Right kidney (tissue), 9 donors: Measurements from ENCODE around the gene PRND.
"Not testable (repeated sequence)": the region's sequence is repeated elsewhere in the genome, so short reads cannot be mapped to it uniquely, and the experiment has no call there.

ENCODE experiments used
- DNase-seq: peaks from one replicate; pipeline ENCODE4 v3.0.0-alpha.2; 2016
- long read RNA-seq, 8 donors: transcript quantifications; one replicate each; lab custom pipeline, GENCODE V29; 2026

Gene PRND, protein sequence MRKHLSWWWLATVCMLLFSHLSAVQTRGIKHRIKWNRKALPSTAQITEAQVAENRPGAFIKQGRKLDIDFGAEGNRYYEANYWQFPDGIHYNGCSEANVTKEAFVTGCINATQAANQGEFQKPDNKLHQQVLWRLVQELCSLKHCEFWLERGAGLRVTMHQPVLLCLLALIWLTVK
- long read RNA-seq, donor 1: 0 reads
- long read RNA-seq, donor 2, partial matches to known transcripts: 0 of 4 reads
- long read RNA-seq, donor 2, other reads (novel, unspliced or antisense): 0 of 4 reads
- long read RNA-seq, donor 3, partial matches to known transcripts: 0 of 1 reads
- long read RNA-seq, donor 3, other reads (novel, unspliced or antisense): 0 of 1 reads
- long read RNA-seq, donor 4, partial matches to known transcripts: 0 of 3 reads
- long read RNA-seq, donor 4, other reads (novel, unspliced or antisense): 0 of 3 reads
- long read RNA-seq, donor 5, partial matches to known transcripts: 0 of 3 reads
- long read RNA-seq, donor 5, other reads (novel, unspliced or antisense): 0 of 3 reads
- long read RNA-seq, donor 6, partial matches to known transcripts: 0 of 3 reads
- long read RNA-seq, donor 6, other reads (novel, unspliced or antisense): 0 of 3 reads
- long read RNA-seq, donor 7, partial matches to known transcripts: 0 of 2 reads
- long read RNA-seq, donor 7, other reads (novel, unspliced or antisense): 0 of 2 reads
- long read RNA-seq, donor 8, transcript PRND-201 (2 exons, 3,980 nt): major isoform, 5 of 5 reads
- long read RNA-seq, donor 8, partial matches to known transcripts: 0 of 5 reads
- long read RNA-seq, donor 8, other reads (novel, unspliced or antisense): 0 of 5 reads

DNA sequence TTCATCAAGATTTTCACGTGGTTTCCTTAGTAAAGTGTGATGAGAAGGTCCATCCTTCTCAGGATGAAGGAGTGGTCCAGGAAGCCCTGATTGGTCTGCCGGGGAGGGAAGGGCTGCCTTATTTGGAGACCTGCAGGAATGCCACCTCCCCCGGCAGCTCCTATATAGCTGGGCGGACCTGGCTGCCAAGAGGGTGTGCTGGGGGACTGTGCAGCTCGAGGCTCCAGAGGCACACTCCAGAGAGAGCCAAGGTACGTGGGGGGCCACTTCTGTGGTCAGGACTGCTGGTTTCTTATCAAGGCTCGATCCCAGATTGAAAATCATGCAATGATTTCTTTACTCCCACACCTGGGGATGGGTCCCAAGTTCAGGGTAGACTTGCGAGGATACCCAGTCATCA lies at the start of gene PRND:
TSS of gene PRND (plus strand) at position 191 of the 400 bp plus-strand sequence. CDS start 2,643 bp downstream, outside the sequence.
- no peak for DNase-seq

DNA sequence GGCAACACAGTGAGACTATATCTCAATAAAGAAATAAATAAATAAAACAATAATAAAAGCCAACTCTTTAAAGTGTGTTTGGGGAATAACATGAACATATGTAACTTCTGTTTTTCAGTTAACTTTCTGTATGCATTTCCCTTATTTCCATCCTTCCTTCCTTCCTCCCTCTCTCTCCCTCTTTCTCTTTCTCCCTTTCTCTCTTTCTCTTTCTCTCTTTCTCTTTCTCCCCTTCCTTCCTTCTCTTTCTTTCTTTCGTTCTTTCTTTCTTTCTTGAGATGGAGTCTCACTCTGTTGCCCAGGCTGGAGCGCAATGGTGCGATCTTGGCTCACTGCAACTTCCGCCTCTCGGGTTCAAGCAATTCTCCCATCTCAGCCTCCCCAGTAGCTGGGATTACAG lies 48.8 kb upstream of the PRND start:
- DNase-seq: no peak

DNA sequence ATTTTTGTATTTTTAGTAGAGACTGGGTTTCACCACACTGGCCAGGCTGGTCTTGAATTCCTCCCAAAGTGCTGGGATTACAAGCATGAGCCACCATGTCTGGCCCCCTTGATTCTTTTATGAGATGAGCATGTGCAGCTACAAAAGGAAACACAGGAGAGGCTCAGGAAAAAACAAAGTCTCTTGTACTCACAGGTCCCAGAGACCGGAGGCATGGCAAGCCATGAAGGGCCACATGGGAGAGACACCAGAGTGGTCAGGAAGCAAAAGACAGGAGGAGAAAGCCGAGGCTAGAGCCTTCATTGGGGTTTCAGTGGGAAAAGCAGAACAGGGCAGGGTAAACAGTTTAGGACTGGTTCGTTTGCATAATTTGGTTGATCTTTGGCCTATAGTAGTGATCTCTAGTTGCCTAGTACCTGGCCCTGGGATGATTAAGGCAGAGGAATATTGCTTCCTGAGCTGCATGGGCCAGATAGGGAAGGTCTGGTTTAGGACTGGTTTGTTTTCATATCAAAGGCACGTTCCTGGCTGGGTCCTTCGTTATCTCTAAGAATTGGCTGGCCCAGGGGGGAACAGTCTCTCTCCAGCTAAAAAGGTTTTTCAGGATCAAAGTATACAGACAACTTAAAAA lies 48.2 kb upstream of the PRND start:
- no peak for DNase-seq

DNA sequence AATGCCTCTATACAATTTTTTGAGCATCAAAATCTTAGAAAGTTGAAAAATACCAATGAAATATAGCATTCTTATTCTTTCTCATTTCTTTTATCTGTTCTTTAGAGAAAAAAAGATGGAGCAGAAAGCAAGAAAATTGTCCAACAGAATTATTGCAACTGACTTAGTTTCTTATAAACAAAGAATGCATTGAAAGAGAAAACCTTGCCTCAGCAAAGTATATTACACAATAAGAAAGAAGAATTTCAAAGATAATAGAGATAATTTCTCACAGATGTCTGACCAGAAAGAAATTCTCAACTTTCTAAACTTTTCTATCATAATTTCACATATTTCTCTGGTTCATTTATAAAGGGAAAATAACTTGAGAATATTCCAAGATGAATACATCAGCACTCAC lies 47.0 kb upstream of the PRND start:
- no peak for DNase-seq

DNA sequence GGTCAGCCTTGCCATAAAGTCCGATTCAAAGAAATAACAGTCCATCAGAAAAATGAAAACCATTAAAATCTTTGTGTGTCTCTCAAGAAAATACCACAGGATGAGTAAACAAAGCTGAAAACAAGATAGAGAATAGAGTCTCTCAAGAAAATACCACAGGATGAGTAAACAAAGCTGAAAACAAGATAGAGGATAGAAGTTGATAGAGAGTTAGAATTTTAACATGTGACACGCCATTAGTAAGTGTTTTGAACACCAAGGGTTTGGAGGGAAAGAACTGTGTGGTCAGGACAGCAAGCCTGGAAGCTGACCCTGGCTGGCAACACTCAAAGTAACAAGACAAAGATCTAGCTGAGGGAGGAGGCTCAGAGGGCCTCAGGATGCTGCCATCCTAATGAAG lies 43.9 kb upstream of the PRND start:
- no peak for DNase-seq

DNA sequence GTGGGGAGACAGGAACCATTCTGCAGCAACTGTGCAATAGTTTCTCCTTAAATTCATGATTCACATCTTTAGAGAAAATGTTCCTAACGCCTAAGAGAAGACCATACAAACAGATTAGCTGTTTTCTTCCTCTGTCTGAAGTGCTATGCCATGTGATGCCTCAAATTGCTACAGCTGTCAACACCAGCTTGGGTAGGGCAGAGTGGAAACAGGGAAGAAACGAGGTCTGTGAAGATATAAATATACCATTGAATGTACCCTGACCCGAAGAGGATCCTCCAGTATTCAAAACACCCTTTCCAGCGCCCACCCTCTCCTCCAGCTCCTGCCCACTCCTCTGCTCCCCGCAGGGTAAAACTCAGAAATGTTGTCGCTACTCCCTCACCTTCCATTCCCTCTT lies 40.3 kb upstream of the PRND start:
- no peak for DNase-seq

DNA sequence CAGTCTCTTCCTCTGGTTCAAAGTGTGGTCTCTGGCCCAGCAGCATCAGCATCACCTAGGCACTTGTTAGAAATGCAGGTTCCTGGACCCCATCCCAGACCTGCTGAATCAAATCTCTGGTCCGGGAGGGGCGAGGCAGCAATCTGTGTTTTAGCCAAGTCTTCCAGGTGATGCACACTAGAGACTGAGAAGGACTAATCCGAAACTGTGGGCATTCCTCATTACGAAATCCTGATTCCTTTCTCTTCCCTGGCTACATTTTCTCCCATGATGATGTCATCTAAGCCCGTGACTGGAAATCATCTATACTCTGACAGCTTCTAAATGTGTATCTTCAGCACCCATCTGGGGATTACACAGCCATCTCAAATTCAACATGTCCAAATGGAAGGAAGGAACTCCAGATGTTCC lies 39.7 kb upstream of the PRND start:
- DNase-seq: no peak

DNA sequence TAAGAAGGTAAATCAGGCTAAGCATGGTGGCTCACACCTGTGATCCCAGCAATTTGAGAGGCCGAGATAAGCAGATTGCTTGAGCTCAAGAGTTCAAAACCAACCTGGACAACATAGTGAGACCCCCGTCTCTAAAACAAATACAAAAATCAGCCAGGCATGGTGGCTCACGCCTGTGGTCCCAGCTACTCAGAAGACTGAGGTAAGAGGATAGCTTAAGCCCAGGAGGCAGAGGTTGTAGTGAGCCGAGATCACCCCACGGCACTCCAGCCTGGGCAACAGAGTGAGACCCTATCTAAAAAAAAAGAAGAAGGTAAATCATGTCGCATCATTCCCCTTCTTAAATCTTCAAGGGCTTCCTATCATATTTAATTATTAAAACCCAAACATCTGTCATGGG lies 39.0 kb upstream of the PRND start:
- DNase-seq: no peak

DNA sequence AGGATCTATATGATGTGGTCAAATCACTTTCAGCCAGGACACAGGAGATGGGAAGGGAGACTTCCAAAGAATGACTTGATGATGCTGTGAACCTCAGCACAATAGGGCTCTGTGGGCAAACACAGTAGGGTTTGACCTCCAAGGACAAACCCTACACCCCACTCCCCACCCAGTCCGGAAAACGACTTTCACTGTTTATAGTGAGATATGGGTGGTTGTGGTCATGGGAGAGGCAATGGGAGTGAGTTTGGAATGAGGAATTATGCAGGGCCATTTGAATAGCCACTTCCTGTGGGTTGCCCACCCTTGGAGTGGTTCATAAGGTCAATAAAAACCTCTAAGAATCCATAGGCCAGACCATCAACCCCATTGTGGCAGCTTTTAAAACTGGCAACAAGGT lies 38.4 kb upstream of the PRND start:
- DNase-seq: no peak

DNA sequence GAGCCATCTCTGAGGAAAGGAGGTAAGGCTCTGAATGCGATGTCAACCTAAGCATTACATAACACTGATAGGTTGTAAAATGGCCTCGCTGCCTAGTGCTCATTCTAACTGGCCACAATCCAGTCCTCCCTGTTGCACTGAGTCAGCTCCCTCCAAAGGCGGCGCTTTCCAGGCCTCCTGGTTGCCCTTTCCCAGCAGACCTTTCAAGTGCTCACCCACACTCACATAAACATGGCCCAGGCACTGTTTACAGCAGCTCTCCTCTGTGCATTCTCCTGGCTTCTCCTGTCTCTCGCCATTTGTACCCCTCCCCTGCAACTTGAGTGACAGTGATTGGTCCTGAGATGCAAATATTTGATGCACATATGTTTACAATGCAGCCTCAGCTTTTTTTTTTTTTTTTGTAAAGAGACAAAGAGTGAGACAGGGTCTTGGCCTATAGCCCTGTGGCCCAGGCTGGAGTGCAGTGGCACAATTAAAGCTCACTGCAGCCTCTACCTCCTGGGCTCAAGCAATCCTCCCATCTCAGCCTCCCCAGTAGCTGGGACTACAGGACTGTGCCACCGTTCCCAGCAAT lies 36.8 kb upstream of the PRND start:
- DNase-seq: no peak

DNA sequence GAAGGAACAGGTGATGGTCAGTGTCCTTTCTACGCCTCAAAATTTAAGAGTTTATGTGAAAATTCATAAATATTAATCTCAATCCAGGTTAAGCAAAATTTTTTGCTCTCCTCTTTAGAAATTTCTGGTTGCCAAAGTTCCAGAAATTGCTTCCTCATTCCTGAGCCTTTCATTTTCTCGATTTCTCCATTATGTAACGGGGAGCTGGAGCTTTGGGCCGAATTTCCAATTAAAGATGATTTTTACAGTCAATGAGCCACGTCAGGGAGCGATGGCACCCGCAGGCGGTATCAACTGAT lies 35.8 kb upstream of the PRND start:
- no peak for DNase-seq

DNA sequence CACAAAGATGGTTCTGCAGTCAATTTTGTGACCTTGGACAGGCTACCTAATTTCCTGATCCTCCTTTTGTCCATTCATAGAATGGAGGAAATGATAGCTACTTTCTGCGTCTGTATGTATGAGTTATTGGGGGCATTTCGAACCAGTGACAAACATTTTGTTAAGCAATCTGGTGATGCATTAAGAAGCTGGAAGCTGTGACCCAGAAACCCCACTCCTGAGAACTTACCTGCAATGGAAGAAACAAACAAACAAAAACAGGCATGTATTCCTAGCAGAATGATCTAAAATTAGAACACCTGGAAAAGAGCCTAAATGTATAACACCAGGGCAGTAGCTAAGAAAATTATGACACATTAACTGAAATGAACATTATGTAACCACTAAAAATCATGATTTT lies 33.4 kb upstream of the PRND start:
- DNase-seq: no peak

DNA sequence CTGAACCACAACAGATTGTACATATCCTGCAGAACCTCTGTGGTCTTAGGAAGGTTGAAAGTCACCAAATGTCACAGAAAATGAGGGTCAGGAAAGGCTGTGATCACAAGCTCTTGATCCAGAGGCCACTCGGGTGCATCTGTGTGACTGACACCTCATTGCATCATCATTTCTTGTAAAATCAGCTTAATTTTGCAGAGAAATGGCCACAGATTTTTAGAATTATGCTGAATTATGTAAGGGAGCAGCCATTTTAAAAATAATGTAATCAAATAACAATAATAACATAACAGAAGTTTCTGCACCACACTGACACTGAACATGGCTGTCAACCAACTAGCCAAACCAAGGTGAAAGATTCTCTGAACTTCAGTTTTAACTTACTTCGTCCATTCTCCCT lies 32.5 kb upstream of the PRND start:
- DNase-seq: no peak

DNA sequence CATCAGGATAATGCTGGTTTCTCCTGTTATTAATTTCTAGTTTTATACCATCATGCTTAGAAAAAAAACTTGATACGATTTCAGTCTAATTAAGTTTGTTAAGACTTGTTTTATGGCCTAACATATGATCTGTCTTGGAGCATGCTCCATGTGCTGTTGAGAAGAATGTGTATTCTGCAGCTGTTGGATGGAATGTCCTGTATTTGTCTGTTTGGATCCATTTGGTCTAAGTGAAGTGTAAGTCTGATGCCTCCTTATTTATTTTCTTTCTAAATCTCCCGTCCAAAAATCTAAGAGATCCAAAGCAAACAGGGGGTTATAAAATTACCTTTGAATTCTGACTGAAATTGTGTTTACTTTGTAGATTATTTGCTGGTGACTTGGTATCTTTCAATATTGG lies 30.0 kb upstream of the PRND start:
- no peak for DNase-seq

DNA sequence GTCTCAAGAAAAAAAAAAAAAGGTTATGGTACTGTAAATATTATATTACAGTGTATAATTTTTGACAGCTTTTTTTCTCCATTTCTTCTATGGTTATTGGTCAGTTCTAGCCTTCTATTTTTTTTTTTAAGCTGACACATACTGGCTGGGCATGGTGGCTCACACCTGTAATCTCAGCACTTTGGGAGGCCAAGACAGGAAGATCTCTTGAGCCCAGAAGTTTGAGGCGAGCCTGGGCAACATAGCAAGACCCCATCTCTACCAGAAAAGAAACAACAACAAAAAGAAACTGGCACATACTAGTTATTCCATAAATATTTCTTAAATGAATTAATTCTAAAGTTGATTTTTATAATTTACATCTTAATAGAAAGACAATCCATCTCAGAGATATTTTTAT lies 27.6 kb upstream of the PRND start:
- no peak for DNase-seq

DNA sequence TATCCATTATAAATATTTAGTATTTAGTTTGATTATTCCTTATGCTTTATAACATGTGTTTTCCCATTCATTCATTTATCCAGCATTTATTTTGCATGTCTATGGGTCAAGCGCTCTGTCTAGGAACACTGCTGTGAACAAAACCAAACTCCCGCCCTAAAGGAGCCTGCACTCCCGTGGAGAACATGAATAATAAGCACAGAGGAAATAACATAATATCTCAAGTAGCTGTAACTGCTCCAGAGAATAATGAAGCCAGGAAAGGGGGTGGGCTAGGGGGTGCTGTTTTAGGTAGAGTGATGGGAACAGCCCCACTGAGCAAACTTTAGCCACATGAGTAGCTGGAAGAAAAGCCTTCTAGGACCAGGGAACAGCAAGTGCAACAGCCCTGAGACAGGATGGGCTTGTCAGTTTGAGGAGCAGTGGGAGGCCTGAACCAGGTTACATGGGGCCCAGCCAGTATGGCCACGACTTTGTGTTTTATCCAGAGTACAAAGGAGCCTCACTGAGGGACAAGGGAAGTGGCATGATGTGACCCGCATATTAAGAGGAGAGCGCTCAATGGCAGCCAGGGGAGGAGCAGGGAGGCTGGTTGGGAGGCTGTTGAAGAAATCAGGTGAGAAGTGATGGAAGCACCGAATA lies 24.4 kb upstream of the PRND start:
- DNase-seq: no peak

DNA sequence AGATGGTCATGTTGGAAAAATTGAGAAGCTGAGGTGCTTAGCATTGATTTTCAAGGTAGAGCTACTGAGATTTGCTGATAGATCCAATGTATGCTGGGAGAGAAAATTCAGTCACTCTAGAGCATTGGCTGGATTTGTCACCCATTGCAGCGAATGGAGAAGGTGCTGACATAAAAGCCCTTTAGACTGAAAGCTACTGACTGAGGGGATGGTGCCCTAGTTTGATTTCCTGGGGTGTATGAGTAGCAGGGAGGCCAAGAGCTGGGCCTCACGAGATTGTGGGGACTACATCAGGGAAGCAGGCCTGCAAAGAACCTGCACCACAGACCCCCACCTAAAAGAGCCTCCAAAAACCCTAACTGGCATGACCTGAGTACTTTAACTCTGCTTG lies 23.9 kb upstream of the PRND start:
- no peak for DNase-seq

DNA sequence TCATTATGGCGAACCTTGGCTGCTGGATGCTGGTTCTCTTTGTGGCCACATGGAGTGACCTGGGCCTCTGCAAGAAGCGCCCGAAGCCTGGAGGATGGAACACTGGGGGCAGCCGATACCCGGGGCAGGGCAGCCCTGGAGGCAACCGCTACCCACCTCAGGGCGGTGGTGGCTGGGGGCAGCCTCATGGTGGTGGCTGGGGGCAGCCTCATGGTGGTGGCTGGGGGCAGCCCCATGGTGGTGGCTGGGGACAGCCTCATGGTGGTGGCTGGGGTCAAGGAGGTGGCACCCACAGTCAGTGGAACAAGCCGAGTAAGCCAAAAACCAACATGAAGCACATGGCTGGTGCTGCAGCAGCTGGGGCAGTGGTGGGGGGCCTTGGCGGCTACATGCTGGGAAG lies 22.5 kb upstream of the PRND start:
- no peak for DNase-seq

DNA sequence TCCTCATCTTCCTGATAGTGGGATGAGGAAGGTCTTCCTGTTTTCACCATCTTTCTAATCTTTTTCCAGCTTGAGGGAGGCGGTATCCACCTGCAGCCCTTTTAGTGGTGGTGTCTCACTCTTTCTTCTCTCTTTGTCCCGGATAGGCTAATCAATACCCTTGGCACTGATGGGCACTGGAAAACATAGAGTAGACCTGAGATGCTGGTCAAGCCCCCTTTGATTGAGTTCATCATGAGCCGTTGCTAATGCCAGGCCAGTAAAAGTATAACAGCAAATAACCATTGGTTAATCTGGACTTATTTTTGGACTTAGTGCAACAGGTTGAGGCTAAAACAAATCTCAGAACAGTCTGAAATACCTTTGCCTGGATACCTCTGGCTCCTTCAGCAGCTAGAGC lies 21.8 kb upstream of the PRND start:
- no peak for DNase-seq

DNA sequence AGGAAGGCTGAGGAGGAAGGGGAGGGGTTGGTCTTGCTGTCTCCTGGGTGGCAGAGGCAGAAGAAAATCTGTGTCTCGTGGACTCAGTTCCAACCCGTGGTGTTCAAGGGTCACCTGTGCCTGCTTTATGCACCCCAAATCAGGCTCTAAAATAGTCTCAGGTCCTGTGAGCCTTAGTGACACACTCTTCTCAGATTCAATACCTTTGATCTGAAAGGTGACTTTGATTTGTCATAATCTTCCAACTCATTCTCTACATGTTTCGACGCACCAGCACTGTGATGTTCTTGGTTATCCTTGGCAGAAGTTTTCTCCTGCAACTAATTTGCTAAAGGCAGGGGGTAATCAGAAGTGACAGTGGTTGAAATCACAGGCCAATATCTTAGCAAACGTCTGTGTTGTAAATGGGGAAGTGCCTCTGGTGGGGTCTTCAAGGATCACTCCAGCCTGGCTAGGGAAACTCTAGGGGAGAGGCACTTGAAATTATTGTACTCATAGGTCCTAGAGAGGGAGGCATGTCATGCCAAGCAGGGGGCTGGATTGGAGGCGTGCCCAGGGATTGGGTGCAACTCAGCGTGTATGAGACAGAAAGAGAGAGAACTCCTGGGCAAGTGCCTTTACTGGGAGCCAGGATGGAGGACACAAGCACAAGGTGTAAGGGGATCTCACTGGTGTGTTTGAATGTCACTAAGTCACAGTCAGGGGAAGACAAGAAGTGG lies 19.0 kb upstream of the PRND start:
- DNase-seq: no peak

DNA sequence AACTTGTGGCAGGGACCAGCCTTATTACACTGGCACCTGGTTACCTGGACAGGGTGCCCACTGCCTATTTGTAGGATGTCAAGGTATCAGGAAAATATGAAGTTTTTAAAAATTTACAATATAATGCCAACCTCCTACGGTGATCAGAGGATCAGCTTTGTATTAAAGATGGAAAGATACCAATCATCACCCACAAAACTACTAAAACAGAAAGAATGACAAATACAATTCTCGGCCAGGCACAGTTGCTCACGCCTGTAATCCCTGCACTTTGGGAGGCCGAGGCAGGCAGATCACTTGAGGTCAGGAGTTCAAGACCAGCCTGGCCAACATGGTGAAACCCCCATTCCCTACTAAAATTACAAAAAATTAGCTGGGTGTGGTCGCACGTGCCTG lies 18.4 kb upstream of the PRND start:
- no peak for DNase-seq

DNA sequence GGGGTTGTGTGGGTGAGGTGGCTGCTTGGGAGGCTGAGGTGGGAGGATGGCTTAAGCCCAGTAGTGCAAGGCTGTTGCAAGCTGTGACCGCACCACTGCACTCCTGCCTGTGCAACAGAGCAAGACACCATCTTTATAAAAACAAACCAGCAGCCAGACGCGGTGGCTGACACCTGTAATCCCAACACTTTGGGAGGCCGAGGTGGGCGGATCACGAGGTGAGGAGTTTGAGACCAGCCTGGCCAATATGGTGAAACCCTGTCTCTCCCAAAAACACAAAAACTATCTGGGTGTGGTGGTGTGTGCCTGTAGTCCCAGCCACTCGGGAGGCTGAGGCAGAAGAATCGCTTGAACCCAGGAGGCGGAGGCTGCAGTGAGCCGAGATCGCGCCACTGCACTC lies 14.8 kb upstream of the PRND start:
- not testable (repeated sequence) for DNase-seq
